HFF-Myc (cell line): ENCODE data around the gene GBF1.

ENCODE experiments used
- DNase-seq: peaks from one replicate; pipeline ENCODE4 v3.0.0-alpha.2; 2011; ENCODE audit warnings: low read depth; ENCODE audit errors: extremely low read depth
- H3K4me3 ChIP-seq: replicated peaks from 2 replicates; pipeline ENCODE4 v1.5.1; 2011; ENCODE audit warnings: low read depth, mild to moderate bottlenecking, control low read depth, low read length
- CTCF ChIP-seq: IDR thresholded peaks from 2 replicates; pipeline ENCODE4 v1.5.1; 2012; ENCODE audit warnings: mild to moderate bottlenecking, low read depth, low read length, control low read depth; ENCODE audit errors: missing control alignments

GBF1 gene

GRCh38 chr10:102310361-102311024 is 65.2 kb downstream of the GBF1 start:
- no peak for DNase-seq
- H3K4me3 ChIP-seq, result no peak overlapping the region

GRCh38 chr10:102311025-102311420 is 65.7 kb downstream of the GBF1 start:
- no peak overlapping the region for H3K4me3 ChIP-seq
- DNase-seq, result no peak
- no peak for TF ChIP-seq CTCF

More at GRCh38 chr10:102310361-102311024, 65.2 kb downstream of the GBF1 start:
- no peak for TF ChIP-seq CTCF

DNA sequence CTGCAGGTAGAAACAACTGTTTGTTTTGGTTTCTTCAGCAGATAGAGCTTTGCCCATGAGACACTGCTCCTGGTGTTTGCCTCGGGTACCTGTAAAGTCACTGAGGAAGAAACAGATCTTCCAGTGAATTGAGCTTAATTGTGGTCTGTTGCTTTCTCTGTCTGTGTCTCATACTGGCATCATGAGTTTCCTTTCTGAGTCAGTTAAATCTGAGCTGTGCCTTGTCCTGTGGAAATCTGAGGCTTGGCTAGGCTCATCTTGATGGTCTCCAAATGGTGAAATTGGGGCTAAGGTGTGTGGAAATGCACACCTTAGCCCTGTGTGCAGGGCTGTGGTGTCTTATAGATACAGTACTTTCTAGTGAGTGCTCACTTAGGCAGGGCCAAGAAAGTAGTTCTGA is 67.4 kb downstream of the GBF1 start:
- TF ChIP-seq CTCF, result no peak
- no peak overlapping the region for H3K4me3 ChIP-seq
- DNase-seq, result no peak

DNA sequence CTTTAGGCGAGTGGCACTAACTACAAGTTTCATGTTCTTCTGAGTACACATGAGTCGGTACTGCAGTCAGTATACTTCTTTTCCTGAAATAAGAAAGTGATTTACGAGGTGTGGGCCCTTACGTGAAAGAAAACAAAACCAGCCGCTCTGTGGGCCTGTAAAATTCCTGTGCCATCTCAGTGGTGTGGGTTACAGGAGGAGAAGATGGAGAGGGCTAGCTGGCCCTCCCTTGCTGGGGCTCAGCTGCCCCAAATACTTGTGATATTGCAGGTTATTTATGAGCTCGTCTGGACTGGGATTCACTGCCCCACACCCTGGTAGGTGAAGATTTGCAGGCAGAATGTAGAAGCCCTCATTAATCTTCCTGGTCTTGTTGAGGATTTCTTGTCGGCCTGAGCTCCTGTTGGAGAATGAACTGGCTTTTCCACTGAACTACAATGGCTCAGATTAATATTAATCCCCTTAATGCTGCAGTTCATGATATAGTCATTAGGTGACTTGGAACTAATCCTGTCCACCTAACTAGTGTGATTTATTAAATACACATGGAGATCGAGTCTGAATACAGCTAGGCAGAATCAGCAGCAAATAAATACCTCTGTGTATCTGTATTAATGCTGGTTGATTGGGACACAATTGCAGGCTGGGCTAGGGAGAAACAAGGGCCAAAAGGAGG is 68.0 kb downstream of the GBF1 start:
- no peak for DNase-seq
- H3K4me3 ChIP-seq, result no peak overlapping the region
- no peak for TF ChIP-seq CTCF

DNA sequence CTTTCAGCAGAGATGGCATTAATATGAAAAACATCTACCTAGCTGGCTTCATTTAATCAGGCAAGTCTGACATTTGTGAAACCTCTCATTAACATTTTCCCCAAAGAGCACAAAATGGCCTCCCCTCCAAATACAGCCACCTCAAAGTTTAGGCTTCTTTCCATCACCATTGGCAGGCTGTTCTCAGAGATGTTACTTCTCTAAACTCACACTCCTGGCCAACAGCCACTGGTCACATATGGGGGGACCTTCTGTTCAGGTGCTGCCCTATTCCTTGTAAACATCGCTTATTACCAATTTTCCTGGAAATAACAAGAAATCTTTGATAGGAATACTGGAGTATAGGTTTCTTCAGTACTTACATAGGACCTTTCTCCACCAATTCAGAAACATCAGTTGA is 69.5 kb downstream of the GBF1 start:
- TF ChIP-seq CTCF, result no peak
- DNase-seq, result no peak

GRCh38 chr10:102316421-102316820 is 71.1 kb downstream of the GBF1 start:
- DNase-seq, result no peak
- TF ChIP-seq CTCF, result no peak
- H3K4me3 ChIP-seq, result no peak overlapping the region

More for the DNA sequence above, 69.5 kb downstream of the GBF1 start:
- H3K4me3 ChIP-seq, result no peak overlapping the region
